ENCODE results near the gene TGM2. TPM values are rescaled to one million over a fixed set of nuclear protein-coding genes. Genes with fewer than 3 reads are reported as not detected.

Gene TGM2
- total RNA-seq, 4 donors from 2014 or later = 163 to 385 (median 188) TPM

GRCh38 chr20:38211200-38212097 is 46.4 kb upstream of the TGM2 start:
- Histone ChIP-seq H3K9me3 (no peaks in the 10 kb centered on the region), H3K4me1 (peaks cover 0 to 7% (median 0%) of the 10 kb centered on the region in 3 donors), H3K4me3 (no peak overlapping the region), H3K27ac (no peak overlapping the region), H3K36me3 (no peaks in the 10 kb centered on the region), H3K27me3 (peaks cover 5% of the 10 kb centered on the region)
- ATAC-seq = no peak
- 68% methylated on average over 5 of the region's 9 CpGs; no CpG with 5 or more reads in 1 of the 2 donors for WGBS, 2 donors (ENCODE audit: low coverage in 1 of 2)
- TF ChIP-seq POLR2AphosphoS5 (IDR thresholded peaks at IDR 0.05) (no peak), CTCF (IDR thresholded peaks at IDR 0.05) (no peak), POLR2A (IDR thresholded peaks at IDR 0.05) (no peak), EP300 (IDR thresholded peaks at IDR 0.05) (no peak)

- no CpG with 5 or more reads among the region's 6 CpGs for WGBS, 2 donors (ENCODE audit: low coverage in 1 of 2)
- TF ChIP-seq POLR2AphosphoS5 (IDR thresholded peaks at IDR 0.05) (no peak), POLR2A (IDR thresholded peaks at IDR 0.05) (no peak), CTCF (IDR thresholded peaks at IDR 0.05) (no peak), EP300 (IDR thresholded peaks at IDR 0.05) (no peak)
- H3K36me3 ChIP-seq = no peaks in the 10 kb centered on the region
- no peaks in the 10 kb centered on the region for H3K9me3 ChIP-seq
- H3K27me3 ChIP-seq = peaks cover 5% of the 10 kb centered on the region
- ATAC-seq = no peak
- H3K4me3 ChIP-seq = no peak overlapping the region
- H3K4me1 ChIP-seq = peaks cover 0 to 7% (median 0%) of the 10 kb centered on the region in 3 donors
- no peak overlapping the region for H3K27ac ChIP-seq
Measured at GRCh38 chr20:38210741-38211140, 45.7 kb upstream of the TGM2 start.

GRCh38 chr20:38209736-38210405 is 44.8 kb upstream of the TGM2 start:
- TF ChIP-seq POLR2AphosphoS5 (IDR thresholded peaks at IDR 0.05) (no peak), CTCF (IDR thresholded peaks at IDR 0.05) (no peak), POLR2A (IDR thresholded peaks at IDR 0.05) (no peak), EP300 (IDR thresholded peaks at IDR 0.05) (no peak)
- ATAC-seq = no peak
- Histone ChIP-seq H3K36me3 (no peaks in the 10 kb centered on the region), H3K27me3 (peaks cover 5% of the 10 kb centered on the region), H3K9me3 (no peaks in the 10 kb centered on the region), H3K4me3 (no peak overlapping the region), H3K27ac (no peak overlapping the region), H3K4me1 (peaks cover 0 to 7% (median 0%) of the 10 kb centered on the region in 3 donors)
- 94 to 100% methylated on average over 1 to 2 of the region's 3 CpGs for WGBS, 2 donors (ENCODE audit: low coverage in 1 of 2)

GRCh38 chr20:38209054-38209675 is 44.1 kb upstream of the TGM2 start:
- H3K27me3 ChIP-seq = peaks cover 5% of the 10 kb centered on the region
- H3K4me1 ChIP-seq = peaks cover 0 to 7% (median 0%) of the 10 kb centered on the region in 3 donors
- no peak overlapping the region for H3K4me3 ChIP-seq
- TF ChIP-seq POLR2A (IDR thresholded peaks at IDR 0.05) = no peak
- no peak for ATAC-seq
- H3K27ac ChIP-seq = no peak overlapping the region
- no peaks in the 10 kb centered on the region for H3K36me3 ChIP-seq
- no peaks in the 10 kb centered on the region for H3K9me3 ChIP-seq
- WGBS, 2 donors (ENCODE audit: low coverage in 1 of 2) = 100% methylated on average over 1 of the region's 4 CpGs; no CpG with 5 or more reads in 1 of the 2 donors

- H3K36me3 ChIP-seq = no peaks in the 10 kb centered on the region
- H3K4me1 ChIP-seq = peaks cover 0 to 7% (median 0%) of the 10 kb centered on the region in 3 donors
- WGBS, 2 donors (ENCODE audit: low coverage in 1 of 2) = 92 to 95% methylated on average over 3 of the region's 3 CpGs
- TF ChIP-seq POLR2A (IDR thresholded peaks at IDR 0.05) = no peak
- no peak for TF ChIP-seq CTCF (IDR thresholded peaks at IDR 0.05)
- no peak for TF ChIP-seq POLR2AphosphoS5 (IDR thresholded peaks at IDR 0.05)
- TF ChIP-seq EP300 (IDR thresholded peaks at IDR 0.05) = no peak
- H3K9me3 ChIP-seq = no peaks in the 10 kb centered on the region
- H3K27ac ChIP-seq = no peak overlapping the region
- H3K27me3 ChIP-seq = peaks cover 5% of the 10 kb centered on the region
- no peak for ATAC-seq
- H3K4me3 ChIP-seq = no peak overlapping the region
Measured at GRCh38 chr20:38208523-38208922, 43.5 kb upstream of the TGM2 start.
